HG03064 (cell line): Measurements from ENCODE around the gene IYD.
"Not testable (repeated sequence)": the region's sequence is repeated elsewhere in the genome, so short reads cannot be mapped to it uniquely, and the experiment has no call there.

Experiments
- ATAC-seq: cut with Tn5 transposase; IDR thresholded peaks from one replicate; pipeline ENCODE4 v1.9.1; 2021; ENCODE audit warnings: low read depth; ENCODE audit not compliant: unreplicated experiment

Gene IYD

DNA sequence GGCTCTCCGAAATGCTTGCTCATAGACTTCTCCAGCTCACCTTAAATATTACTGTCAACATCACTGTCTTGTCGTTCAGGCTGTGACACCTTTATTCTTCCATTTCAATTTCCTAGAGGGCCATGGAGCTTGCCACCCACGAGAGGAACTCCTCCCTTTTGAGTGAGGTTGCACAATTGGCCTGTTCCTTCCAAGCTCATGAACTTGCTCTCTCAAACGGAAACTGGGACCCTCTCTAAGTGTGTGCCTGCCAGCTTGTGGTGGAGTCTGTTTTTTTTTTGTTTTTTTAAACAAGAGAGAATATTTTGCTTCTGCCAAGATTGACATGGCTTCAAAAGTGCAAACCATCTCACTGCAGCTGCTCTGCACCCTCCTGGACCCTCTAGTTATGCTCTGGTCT, 19.3 kb upstream of the IYD start:
- ATAC-seq = no peak

DNA sequence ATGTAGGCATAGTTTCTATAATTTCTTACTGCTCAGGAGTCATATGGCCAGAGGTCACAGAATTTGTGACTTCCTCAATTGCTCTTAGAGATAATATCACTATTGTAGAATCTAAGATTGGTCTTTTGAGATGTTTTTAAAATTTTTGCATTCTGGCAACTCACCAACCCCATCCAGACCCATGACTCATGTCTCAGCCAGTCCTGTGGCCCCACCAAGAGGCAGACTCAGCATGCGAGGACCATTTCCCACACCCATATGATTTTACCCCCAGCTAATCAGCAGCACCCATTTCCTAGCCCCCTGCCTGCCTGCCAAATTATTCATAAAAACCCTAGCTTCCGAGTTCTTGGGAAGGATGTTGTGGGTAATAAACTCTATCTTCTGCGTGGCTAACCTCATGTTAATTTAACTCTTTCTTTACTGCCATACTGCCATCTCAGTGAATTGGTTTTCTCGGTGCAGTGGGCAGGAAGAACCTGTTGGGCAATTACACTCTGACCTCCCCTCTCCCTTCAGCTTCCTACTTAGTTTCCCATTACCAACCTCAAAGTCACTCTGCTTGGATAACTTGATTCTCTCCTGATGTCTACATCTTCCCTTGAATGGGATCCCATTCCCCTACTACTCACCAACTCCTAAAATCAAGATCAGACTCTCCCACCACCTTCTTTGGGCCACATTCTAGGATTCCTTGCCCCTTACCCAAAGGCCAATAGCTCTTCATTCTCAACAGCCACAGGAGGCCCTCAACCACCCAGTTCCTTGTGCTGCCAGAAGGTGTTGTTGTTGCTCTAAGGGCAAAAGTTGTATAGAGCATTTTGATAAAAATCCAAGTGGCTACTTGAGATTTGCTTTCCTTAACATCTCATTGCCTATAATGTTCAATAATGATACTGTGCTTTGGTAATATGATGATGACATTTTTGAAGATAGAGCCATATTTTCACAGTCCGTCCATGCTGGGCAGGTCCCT, 16.2 kb upstream of the IYD start:
- no peak for ATAC-seq

DNA sequence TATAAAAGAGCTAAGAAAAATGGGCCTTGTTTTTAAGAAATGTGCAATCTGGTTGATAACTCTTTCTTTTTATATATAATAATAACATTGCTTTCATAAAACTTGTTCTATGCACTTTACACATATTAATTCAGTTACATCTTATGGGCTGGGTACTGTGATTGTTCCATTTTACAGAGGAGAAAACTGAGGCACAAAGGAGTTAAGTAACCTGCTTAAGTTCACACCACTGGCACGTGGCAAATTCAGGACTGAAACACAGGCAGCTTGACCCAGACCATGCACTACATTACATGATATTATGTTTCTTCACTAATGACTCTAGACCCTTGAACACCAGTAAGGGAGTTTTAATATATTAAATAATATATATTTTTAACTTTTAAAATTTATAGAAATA, 15.4 kb upstream of the IYD start:
- ATAC-seq = no peak

DNA sequence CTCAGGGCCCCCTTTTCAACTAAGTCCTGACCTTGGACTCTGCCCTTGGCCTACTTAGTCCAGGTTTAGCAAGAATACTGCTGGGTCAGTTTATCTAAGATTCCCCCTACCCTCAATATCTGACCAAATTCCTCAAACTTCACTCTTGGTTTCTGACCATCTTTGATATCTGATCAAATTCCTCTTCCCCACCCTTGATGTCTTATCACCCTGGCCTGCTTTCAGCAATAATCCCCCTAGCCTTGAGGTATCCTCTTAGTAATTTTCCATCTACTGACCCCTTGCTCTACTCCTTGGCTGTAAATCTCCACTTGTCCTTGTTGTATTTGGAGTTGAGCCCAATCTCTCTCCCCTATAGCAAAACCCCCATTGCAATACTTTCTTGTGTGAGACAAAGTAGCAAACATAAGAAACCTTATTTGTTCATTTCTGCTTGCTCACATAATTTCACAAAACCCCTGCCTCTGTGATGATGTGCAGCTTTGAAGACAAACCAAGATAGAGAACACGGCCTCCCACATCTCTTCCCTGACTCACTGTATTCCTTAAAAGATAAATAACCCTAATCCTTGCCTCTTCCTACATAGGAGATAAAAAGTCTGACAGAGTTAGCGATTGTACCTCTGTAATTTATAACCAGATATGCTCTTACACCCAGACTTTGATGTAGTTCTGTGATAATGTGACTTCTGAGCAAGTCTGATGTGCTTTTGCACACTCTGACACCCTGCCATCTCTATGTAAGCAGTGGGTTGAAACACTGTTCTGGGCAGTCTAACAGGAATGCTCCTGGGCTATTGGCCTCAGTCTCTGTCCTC, 13.8 kb upstream of the IYD start:
- no peak for ATAC-seq

DNA sequence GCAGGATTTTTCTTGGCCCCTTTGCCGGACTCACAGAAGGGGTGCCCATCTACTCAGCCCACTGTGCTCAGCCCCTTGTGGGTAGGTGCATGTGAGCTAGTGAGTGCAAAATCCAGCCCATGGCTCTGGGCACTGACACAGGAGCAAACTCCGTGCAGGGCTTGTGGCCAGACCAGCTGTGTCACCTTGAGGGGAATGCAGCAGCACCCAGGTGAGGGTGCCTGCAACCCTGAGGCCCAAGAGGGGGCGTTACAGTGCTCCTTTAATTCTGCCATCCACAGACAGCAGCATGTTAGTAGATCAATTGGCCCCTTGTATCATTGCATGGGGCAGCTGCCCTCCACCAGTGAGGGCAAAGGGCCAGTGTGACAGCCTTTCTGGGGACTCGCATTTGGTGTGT, 12.9 kb upstream of the IYD start:
- ATAC-seq = no peak

DNA sequence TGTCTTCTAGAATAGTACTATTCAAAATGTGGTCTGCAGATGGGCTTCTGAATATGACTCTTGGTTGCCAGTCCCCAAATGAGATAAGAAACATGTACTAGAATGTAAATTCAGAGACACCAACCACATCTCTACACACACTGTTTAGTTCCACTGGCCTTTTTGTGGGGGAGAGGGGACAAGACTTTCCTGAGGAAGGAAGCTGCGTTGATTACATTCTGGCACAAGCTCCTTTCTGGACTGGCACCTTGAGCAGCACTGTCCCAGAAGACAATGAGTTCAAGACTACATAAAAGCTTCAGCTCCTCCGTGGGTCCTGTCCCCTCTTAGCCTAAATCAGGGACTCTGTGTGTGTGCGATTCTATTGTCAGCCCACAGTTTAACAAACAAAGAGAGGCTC, 6.9 kb upstream of the IYD start:
- no peak for ATAC-seq

DNA sequence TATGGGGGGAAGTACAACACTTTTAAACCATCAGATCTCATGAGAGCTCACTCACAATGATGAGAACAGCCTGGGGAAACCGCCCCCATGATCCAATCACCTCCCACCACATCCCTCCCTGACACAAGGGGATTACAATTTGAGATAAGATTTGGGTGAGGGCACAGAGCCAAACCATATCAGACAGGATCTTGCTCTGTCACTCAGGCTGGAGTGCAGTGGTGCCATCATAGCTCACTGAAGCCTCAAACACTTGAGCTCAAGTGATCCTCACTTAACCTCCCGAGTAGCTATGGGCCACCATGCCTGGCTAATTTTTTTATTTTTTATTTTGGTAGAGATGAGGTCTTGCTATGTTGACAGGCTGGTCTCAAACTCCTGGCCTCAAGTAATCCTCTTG, 5.1 kb upstream of the IYD start:
- no peak for ATAC-seq

DNA sequence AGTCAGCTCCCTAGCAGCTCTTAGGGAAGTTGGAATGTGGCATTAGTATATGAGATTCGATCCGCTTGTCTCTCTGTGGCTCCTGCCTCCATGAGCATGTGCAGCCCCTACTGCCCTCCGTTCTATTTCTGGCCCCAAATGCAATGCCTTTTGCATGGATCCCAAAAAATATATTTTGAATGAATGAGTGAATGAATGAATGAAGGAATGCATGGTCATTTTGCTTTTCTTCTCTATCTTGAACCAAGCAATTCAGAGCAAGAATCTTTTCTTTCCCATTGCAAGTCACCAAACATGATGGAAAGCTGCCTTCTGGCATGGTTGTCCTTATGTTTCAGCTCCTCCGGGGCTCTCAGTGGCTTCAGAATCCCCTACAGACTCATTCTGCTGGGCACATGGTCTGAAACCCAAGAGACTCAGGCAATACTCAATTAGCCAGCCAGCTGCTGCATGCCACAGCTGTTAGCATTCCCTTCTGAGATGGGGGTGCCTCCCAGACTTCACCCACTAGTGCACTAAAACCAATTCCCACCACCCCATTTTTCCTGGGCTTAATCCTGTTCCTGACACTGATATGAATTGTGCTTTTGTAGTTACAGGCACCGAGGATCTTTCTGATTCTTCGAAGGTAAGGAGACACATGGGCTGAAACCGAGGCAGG, 2.6 kb upstream of the IYD start:
- ATAC-seq = no peak

DNA sequence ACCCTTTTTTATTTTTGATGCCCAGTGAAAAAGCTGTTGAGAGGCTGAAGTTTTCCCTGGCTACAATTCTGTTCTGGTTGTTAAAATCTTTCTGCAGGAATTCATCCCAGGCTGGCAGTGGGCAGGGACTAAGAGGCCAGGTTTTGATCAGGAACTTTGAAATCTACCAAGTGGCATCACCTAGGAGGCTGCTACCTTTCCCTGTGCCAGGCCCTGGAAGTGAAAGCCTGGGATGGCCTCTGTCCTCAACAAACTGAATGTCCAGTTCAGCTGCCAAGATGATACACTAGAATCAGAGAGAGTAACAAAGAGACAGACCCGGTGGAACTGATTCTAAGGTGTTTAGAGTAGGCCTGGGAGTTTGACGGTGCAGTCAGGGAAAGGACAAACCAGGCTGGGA, 596 bp downstream of the IYD start:
- no peak for ATAC-seq

DNA sequence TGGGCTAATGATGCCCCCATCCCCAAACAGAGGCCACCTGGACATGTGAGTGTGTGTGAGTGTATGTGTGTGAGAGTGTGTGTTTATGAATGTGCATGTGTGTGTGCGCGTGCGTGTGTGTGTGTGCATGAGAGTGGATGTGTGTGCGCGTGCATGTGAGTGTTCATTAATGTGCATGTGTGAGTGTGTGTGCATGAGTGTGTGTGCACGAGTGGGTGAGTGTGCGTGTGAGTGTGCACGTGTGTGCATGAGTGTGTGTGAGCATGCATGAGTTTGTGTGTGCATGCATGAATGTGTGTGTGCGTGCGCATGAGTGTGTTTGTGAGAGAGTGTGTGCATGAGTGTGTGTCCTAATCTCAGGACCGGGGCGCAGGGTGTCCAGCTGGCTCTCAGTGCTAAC, 1.3 kb downstream of the IYD start:
- no peak for ATAC-seq

DNA sequence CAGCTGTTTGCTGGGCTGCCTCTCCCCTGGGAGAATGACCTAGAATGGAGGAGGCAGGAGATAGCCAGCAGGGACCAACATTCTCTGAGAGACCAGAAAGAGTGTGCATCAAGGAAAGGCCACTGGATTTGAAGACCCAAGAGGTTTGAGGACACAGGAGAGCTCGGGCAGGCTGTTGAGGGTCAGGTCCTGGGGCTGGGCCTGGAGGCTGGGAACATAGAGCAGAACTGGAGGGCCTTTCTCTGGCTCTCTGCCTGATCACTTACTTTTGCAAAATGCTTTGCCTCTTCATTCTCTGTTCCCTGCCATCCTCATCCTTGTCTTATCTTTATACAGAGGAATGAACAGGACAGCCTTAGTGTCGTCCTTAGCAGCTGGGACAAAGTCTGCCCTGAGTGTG, 2.5 kb downstream of the IYD start:
- no peak for ATAC-seq

DNA sequence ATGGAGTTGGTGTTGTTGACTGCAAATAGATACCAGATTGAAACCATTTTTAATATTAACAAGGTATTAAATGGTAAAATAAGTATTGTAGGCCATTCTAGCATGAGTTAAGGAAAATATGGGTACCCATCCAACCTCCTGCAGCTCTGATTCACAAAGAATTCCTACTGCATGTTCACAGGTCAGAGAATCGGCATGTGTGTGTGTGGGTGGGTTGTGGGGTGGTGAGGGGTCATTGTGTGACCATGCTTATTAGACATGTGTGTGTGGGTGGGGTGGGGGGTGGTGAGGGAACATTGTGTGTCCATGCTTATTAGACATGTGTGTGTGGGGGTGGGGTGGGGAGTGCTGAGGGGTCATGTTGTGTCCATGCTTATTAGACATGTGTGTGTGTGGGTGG, 3.2 kb downstream of the IYD start:
- ATAC-seq = no peak

DNA sequence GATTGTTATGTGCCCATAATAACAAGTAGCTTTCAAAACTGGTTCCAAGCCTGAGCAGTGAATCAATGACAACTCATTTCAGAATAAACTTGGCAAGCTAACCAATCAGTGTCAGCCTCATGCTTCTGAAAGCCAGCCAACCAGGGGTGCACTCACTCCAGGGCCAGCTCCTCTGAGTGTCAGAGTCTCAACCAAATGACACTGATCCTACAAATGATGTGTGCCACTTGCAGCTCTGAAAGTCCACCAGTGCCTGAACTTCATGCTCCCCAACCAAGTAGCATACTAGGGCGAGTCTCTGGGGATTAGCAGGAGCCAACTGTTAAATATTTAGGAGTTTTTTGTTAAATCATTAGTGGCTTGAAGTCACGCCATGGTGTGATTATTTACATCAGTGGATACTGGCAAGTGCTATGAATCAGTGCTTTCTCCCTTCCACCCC, 4.5 kb downstream of the IYD start:
- no peak for ATAC-seq

DNA sequence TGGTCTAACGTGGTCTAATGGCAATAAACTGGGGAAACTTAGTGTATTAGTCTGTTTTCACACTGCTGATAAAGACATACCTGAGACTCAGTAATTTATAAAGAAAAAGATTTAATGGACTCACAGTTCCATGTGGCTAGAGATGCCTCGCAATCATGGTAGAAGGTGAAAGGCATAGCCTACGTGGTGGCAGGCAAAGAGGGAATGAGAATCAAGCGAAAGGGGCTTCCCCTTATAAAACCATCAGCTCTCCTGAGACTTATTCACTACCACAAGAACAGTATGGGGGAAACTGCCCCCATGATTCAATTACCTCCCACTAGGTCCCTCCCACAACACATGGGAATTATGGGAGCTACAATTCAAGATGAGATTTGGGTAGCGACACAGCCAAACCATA, 5.5 kb downstream of the IYD start:
- ATAC-seq = not testable (repeated sequence)

DNA sequence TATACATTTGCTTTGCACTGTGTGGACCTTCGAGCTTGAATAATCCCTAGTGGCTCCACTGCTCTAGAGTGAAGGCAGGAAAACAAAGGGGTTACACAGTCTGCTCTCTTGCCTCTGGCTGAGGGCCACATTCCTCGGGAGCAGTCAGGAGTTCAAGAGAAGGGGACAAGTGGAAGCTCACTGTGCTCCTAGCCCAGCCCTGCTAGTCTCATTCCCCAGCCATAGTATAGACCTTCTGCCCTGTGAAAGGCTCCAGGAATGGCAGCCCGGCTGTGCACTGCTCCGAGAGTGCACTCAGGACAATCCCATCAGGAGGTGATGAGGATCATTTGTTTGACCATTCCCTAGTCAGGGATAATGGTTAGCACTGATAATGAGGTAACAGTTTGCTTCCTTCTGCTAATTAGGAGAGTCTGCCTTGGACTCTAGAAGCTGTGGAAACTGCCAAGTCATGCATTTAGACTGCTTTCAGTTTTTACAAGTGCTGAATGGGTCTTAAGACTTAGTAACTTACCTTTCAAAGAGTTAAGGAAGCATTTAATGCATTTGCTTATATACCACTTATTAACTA, 8.5 kb downstream of the IYD start:
- ATAC-seq = no peak

DNA sequence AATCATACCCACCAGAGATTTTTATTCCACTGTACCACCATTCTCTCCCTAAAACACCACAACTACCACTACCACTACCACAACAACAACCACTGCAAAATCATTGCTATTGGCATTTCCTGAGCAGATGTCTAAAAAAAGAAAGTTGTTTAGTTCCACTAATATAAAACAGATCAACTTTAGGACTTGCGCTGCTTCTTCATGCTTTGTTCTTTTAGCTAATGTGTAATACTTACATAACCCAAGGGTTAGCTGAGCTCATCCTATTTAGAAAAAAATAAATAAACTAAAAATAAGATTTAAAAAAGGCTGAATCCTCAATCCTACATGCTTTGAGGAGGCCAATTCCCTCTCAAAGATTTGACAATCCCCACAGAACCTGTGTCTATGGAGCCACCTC, 11.4 kb downstream of the IYD start:
- no peak for ATAC-seq

DNA sequence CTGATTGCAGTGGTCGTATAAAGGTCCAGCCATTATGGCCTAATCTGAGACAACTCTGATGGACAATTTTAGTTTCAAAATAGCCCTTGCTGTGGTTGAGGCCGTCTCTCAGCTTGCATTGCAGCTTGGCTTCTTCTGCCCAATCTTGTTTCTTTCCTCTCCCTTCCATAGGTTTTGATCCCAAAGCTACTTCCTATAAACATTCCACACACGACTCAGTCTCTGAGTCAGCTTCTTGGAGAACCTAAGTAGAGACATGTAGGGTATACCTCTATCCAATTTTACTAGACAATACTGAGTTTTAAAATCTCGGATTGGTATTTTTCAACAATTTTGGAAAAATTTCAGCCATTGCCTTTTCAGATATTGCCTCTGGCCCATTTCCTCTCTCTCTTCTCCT, 13.4 kb downstream of the IYD start:
- no peak for ATAC-seq

DNA sequence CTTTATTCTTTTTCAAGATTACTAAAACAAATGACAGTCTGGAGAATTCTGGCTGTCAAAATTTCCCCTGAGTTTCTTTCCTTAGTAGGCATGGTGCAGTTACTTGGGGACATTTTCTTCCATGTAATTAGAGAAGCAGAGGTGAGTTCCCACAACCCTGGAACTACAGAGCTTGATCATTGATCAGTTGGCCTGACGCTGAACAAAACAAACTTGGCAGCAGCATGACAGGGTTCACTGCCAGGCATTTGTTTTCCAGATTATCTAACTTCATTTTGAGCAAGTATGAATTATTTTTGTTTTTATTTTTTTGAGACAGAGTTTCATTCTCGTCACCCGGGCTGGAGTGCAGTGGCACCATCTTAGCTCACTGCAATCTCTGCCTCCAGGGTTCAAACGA, 22.6 kb downstream of the IYD start:
- ATAC-seq = no peak

DNA sequence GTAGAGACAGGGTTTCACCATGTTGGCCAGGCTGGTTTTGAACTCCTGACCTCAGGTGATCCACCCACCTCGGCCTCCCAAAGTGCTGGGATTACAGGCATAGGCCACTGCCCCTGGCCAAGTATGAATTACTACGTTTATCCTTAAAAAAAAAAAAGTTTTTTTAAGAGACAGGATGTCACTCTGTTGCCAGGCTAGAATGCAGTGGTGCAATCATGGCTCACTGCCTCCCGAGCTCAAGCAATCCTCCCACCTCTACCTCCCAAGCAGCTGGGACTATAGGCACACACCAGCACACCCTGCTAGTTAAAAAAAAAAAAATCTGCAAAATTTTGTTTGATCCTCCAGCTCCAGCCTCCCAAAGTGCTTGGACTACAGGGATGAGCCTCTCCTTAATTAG, 23.1 kb downstream of the IYD start:
- no peak for ATAC-seq

DNA sequence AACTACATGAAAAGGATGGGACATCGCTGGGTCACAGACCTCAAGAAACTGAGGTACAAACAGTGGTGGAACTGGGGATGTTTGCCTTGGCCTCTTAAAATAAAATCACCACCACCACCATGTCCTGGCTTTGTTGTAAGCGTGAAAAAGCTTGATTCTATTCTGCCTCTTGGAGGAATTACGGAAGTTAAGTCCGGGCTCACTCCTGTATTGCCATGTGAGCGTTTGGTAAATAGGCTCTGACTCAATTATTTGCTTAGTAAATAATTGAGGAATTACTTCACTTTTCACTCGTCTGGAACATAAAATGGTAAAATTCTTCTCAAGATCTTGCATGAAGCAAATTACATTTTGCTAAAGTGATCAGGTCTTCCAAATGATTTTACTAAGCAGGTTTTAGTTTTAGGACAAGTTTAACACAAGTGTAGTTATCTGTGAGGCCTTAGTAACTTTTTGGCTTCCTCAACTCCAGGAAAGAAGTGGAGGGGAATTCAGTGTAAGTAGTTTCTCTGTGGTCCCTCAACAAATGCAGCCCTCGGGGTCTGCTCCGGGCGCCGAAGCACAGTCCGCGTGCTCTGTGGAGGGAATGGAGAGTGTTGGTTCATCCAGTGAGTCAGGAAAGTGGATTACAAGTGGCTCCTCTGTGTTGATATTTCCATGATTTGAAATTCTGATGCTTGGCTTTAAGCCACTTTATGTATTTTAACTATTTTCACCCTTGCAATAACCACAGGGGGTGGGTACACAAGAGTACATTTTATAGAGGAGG, 23.8 kb downstream of the IYD start:
- ATAC-seq = no peak
